ENCODE measurements around the gene CEP295NL. TPM values are rescaled to one million over a fixed set of nuclear protein-coding genes. Genes with fewer than 3 reads are reported as not detected.
"Not testable (repeated sequence)": the region's sequence is repeated elsewhere in the genome, so short reads cannot be mapped to it uniquely, and the experiment has no call there.

CEP295NL gene
- total RNA-seq, 2 donors from 2014 or later: 0.72 to 0.82 TPM

GRCh38 chr17:78873519-78874340, 29.3 kb downstream of the CEP295NL start:
- Histone ChIP-seq H3K4me3 (no peak overlapping the region), H3K36me3 (no peaks in the 10 kb centered on the region), H3K27ac (no peak overlapping the region), H3K4me1 (no peaks in the 10 kb centered on the region), H3K27me3 (no peaks in the 10 kb centered on the region), H3K9ac (ENCODE audit: low read depth in 2 of 2, low read length in 2 of 2) (no peak overlapping the region), H3K9me3 (no peaks in the 10 kb centered on the region)
- intact Hi-C loops (cut with DNase I): no loop called here
- no peak for TF ChIP-seq CTCF (IDR thresholded peaks at IDR 0.05)
- DNase-seq: no peak

GRCh38 chr17:78872486-78872885, 30.5 kb downstream of the CEP295NL start:
- H3K27ac ChIP-seq: no peak overlapping the region
- no peak overlapping the region for H3K4me3 ChIP-seq
- H3K9ac ChIP-seq (ENCODE audit: low read depth in 2 of 2, low read length in 2 of 2): no peak overlapping the region
- no peak for DNase-seq
- H3K4me1 ChIP-seq: no peaks in the 10 kb centered on the region
- no peaks in the 10 kb centered on the region for H3K9me3 ChIP-seq
- H3K27me3 ChIP-seq: no peaks in the 10 kb centered on the region
- H3K36me3 ChIP-seq: no peaks in the 10 kb centered on the region
- no peak for TF ChIP-seq CTCF (IDR thresholded peaks at IDR 0.05)
- intact Hi-C loops (cut with DNase I): no loop called here

GRCh38 chr17:78870621-78871020, 32.4 kb downstream of the CEP295NL start:
- H3K4me1 ChIP-seq: no peaks in the 10 kb centered on the region

GRCh38 chr17:78868391-78868790, 34.6 kb downstream of the CEP295NL start:
- TF ChIP-seq CTCF (IDR thresholded peaks at IDR 0.05): no peak
- H3K9me3 ChIP-seq: no peaks in the 10 kb centered on the region
- H3K36me3 ChIP-seq: no peaks in the 10 kb centered on the region
- H3K27ac ChIP-seq: no peak overlapping the region
- intact Hi-C loops (cut with DNase I): loop anchor here (5.0 kb wide), 1 partner anchor 54 kb away; no protein-coding TSS in a partner anchor
- H3K4me1 ChIP-seq: no peaks in the 10 kb centered on the region
- no peak for DNase-seq
- no peak overlapping the region for H3K4me3 ChIP-seq
- no peak overlapping the region for H3K9ac ChIP-seq (ENCODE audit: low read depth in 2 of 2, low read length in 2 of 2)
- H3K27me3 ChIP-seq: no peaks in the 10 kb centered on the region

More at GRCh38 chr17:78870621-78871020, 32.4 kb downstream of the CEP295NL start:
- H3K27me3 ChIP-seq: no peaks in the 10 kb centered on the region
- no peaks in the 10 kb centered on the region for H3K36me3 ChIP-seq
- no peak overlapping the region for H3K4me3 ChIP-seq
- intact Hi-C loops (cut with DNase I): no loop called here
- no peak for TF ChIP-seq CTCF (IDR thresholded peaks at IDR 0.05)
- DNase-seq: no peak
- no peaks in the 10 kb centered on the region for H3K9me3 ChIP-seq
- no peak overlapping the region for H3K27ac ChIP-seq
- H3K9ac ChIP-seq (ENCODE audit: low read depth in 2 of 2, low read length in 2 of 2): no peak overlapping the region

- H3K36me3 ChIP-seq, H3K27ac ChIP-seq: not testable (repeated sequence)
- intact Hi-C loops (cut with DNase I): loop anchor here (5.0 kb wide), 1 partner anchor 55 kb away; no protein-coding TSS in a partner anchor
These were observed 36.0 kb downstream of the CEP295NL start for GRCh38 chr17:78867046-78867445.

More at GRCh38 chr17:78867046-78867445, 36.0 kb downstream of the CEP295NL start:
- DNase-seq; H3K4me3 ChIP-seq; H3K4me1 ChIP-seq; H3K9ac ChIP-seq (ENCODE audit: low read depth in 2 of 2, low read length in 2 of 2); H3K27me3 ChIP-seq; H3K9me3 ChIP-seq: not testable (repeated sequence)
